HPDE6-E6E7 (cell line): ENCODE data around the gene ERBB3.

Source experiments
- DNase-seq: peaks from one replicate; pipeline ENCODE4 v3.0.0; 2011; ENCODE audit warnings: missing footprints; ENCODE audit errors: extremely low spot score

The ERBB3 gene

GRCh38 chr12:56134897-56135296, 54.9 kb downstream of the ERBB3 start:
- DNase-seq: no peak

- DNase-seq: no peak
These were observed 58.0 kb downstream of the ERBB3 start for GRCh38 chr12:56137853-56138571.

GRCh38 chr12:56141946-56142784, 62.2 kb downstream of the ERBB3 start:
- DNase-seq: no peak

- no peak for DNase-seq
These were observed 63.3 kb downstream of the ERBB3 start for GRCh38 chr12:56143217-56143616.

GRCh38 chr12:56143870-56144269, 63.9 kb downstream of the ERBB3 start:
- DNase-seq: no peak

GRCh38 chr12:56145217-56145616, 65.3 kb downstream of the ERBB3 start:
- no peak for DNase-seq

GRCh38 chr12:56146492-56147460, 66.8 kb downstream of the ERBB3 start:
- DNase-seq: no peak

GRCh38 chr12:56150563-56150962, 70.6 kb downstream of the ERBB3 start:
- no peak for DNase-seq

- DNase-seq: peak; percentile 67
These were observed 71.7 kb downstream of the ERBB3 start for GRCh38 chr12:56151672-56152131.

- peak; percentile 81 for DNase-seq
These were observed 72.3 kb downstream of the ERBB3 start, which contains the start of gene MYL6B for GRCh38 chr12:56152132-56152755. Gene MYL6B, plus strand, starts transcription at chr12:56152587. Its CDS starts 1,332 bp downstream, at chr12:56153919.
